GM12872 (cell line): ENCODE data around the gene GRID1.

ENCODE experiments used
- CTCF ChIP-seq: IDR thresholded peaks from 3 replicates; pipeline ENCODE4 v1.5.1; 2011; ENCODE audit warnings: low read depth, mild to moderate bottlenecking, low read length, moderate library complexity; ENCODE audit not compliant: insufficient read depth

GRID1 gene

GRCh38 chr10:86372119-86372783, 5.7 kb upstream of the GRID1 start:
- TF ChIP-seq CTCF = no peak

- TF ChIP-seq CTCF = 0 out of 3 replicates have a peak, but pooled peaks have one; percentile 23
Measured at GRCh38 chr10:86371691-86372090, 5.1 kb upstream of the GRID1 start.

- no peak for TF ChIP-seq CTCF
Measured at GRCh38 chr10:86371116-86371515, 4.5 kb upstream of the GRID1 start.

GRCh38 chr10:86370006-86370585, 3.5 kb upstream of the GRID1 start:
- no peak for TF ChIP-seq CTCF

GRCh38 chr10:86368987-86369386, 2.4 kb upstream of the GRID1 start:
- TF ChIP-seq CTCF = no peak

GRCh38 chr10:86368046-86368445, 1.5 kb upstream of the GRID1 start:
- no peak for TF ChIP-seq CTCF

- no peak for TF ChIP-seq CTCF
Measured at GRCh38 chr10:86367152-86367951, 757 bp upstream of the GRID1 start.
